Activated CD4-positive, alpha-beta T cell treated with anti-CD3 and anti-CD28 coated beads for 36 hours (primary cell): ENCODE results near the gene KAZN. TPM values are rescaled to one million over a fixed set of nuclear protein-coding genes. Genes with fewer than 3 reads are reported as not detected.

Source experiments
- ATAC-seq: fragments of 200-7000 bp; cut with Tn5 transposase; one replicate; pipeline ENCODE4 v1.10.0; 2021; ENCODE audit warnings: mild to moderate bottlenecking, moderate library complexity
- CTCF ChIA-PET: fragments of 350-600 bp; sonication (Branson Sonifier 250); formaldehyde crosslinking; loops from one replicate; lab custom pipeline; 2021; ENCODE audit warnings: antibody characterized with exemption; lab: Charles Lee
- POLR2A ChIA-PET: fragments of 350-600 bp; sonication (Branson Sonifier 250); formaldehyde crosslinking; loops from one replicate; lab custom pipeline; 2021; ENCODE audit warnings: antibody characterized with exemption, inconsistent platforms; lab: Charles Lee
- DNase-seq: peaks from one replicate; pipeline ENCODE4 v3.0.0-alpha.2; 2020
- H3K27ac Mint-ChIP-seq: one replicate; pipeline ENCODE4 v1.8.0; 2021; ENCODE audit warnings: mixed read lengths
- H3K27me3 Mint-ChIP-seq: one replicate; pipeline ENCODE4 v1.8.0; 2021; ENCODE audit warnings: mixed read lengths
- H3K36me3 Mint-ChIP-seq: one replicate; pipeline ENCODE4 v1.8.0; 2021; ENCODE audit warnings: low read depth, mixed read lengths
- H3K4me1 Mint-ChIP-seq: one replicate; pipeline ENCODE4 v1.8.0; 2021; ENCODE audit warnings: mixed read lengths
- H3K4me3 Mint-ChIP-seq: one replicate; pipeline ENCODE4 v1.8.0; 2021; ENCODE audit warnings: mild to moderate bottlenecking, moderate library complexity, mixed read lengths
- H3K9me3 Mint-ChIP-seq: one replicate; pipeline ENCODE4 v1.8.0; 2021; ENCODE audit warnings: low read depth, mixed read lengths
- intact Hi-C, 2 experiments: fragments of 100-400 bp; cut with DNase I in 1 of 2; cut with micrococcal nuclease in 1 of 2; formaldehyde crosslinking; loops; one replicate each; pipeline versions ENCODE4 v1.14.2 to v1.15.1; 2022 to 2024; cut with DNase I, micrococcal nuclease
- total RNA-seq, 2 experiments: library from RNA; stranded (reverse); gene quantifications; one replicate each; pipeline ENCODE4 v1.2.3, GENCODE V29; 2021

KAZN gene
- total RNA-seq, 2 experiments from 2014 or later, result 0.89 to 0.90 TPM

GRCh38 chr1:15011160-15011559 lies 412.7 kb downstream of the KAZN start:
- ATAC-seq, result no peak
- Mint-ChIP-seq H3K27me3 (no peaks in the 10 kb centered on the region), H3K27ac (no peak overlapping the region), H3K4me1 (no peaks in the 10 kb centered on the region), H3K9me3 (no peaks in the 10 kb centered on the region), H3K4me3 (no peak overlapping the region), H3K36me3 (no peaks in the 10 kb centered on the region)
- intact Hi-C loops, result no loop called here
- DNase-seq, result no peak
- ChIA-PET CTCF (interaction anchor here (0.5 to 0.9 kb wide), 2 partner anchors 15 to 16 kb away, joined by 3 to 4 read pairs; no protein-coding TSS in a partner anchor), POLR2A (no interaction called here)

GRCh38 chr1:15011661-15012060 lies 413.2 kb downstream of the KAZN start:
- POLR2A ChIA-PET, result interaction anchor here (0.6 kb wide), 1 partner anchor 26 kb away, joined by 3 read pairs; no protein-coding TSS in a partner anchor
- Mint-ChIP-seq H3K27ac (no peak overlapping the region), H3K4me1 (no peaks in the 10 kb centered on the region), H3K4me3 (no peak overlapping the region), H3K9me3 (no peaks in the 10 kb centered on the region), H3K27me3 (no peaks in the 10 kb centered on the region), H3K36me3 (no peaks in the 10 kb centered on the region)
- ATAC-seq, result no peak
- CTCF ChIA-PET, result interaction anchor here (0.6 kb wide), 1 partner anchor 307 kb away, joined by 3 read pairs; no protein-coding TSS in a partner anchor
- intact Hi-C loops, result no loop called here
- DNase-seq, result no peak

DNA sequence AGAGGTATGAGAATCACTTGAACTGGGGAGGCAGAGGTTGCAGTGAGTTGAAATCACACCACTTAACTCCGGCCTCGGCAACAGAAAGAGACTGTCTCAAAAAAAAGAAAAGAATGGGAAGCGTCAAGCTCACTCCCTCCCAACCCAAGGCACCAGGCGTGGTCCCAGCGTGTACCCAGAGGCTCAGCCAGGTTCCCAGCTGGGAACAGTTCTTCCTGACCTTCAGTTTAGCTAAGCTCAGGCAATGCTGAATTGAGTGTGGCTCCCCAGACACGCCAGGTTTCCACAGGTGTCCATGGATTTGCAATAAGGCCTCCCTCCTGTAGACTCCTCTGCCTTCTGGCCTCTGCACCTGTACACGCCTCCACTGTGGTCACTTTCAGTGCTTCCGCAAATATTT lies 414.3 kb downstream of the KAZN start:
- Mint-ChIP-seq H3K4me1 (no peaks in the 10 kb centered on the region), H3K27ac (no peak overlapping the region), H3K4me3 (no peak overlapping the region), H3K9me3 (no peaks in the 10 kb centered on the region), H3K36me3 (no peaks in the 10 kb centered on the region), H3K27me3 (no peaks in the 10 kb centered on the region)
- DNase-seq, result no peak
- intact Hi-C loops, result no loop called here
- ChIA-PET CTCF (interaction anchor here (0.8 to 1.0 kb wide), 2 partner anchors 14 to 1103 kb away, joined by 3 read pairs; no protein-coding TSS in a partner anchor), POLR2A (no interaction called here)
- ATAC-seq, result no peak

DNA sequence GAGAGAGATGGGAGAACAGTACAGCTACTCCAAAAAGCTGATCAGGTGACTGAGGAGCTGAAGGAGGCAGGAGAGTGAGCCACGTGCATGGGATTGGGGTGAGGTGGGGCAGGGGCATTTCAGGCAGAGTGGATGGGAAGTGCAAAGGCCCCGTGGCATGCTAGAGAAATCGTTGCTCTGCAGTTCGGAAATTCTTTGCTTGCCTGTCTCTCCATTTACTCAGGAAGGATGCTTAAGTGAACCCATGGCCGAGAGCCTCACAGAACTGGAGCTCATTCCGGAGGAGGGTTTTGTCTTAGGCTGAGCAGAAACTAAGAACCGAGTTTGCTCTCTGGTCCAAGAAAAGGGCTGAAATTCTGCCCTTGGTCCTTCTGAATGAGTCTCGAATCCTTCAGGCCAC lies 415.3 kb downstream of the KAZN start:
- ChIA-PET CTCF (interaction anchor here (0.8 to 1.0 kb wide), 2 partner anchors 13 to 1104 kb away, joined by 3 read pairs; no protein-coding TSS in a partner anchor), POLR2A (no interaction called here)

GRCh38 chr1:15014516-15014915 lies 416.0 kb downstream of the KAZN start:
- H3K4me3 Mint-ChIP-seq, result no peak overlapping the region
- ATAC-seq (no peak), DNase-seq (no peak)
- intact Hi-C loops, result no loop called here
- H3K4me1 Mint-ChIP-seq, result no peaks in the 10 kb centered on the region
- H3K36me3 Mint-ChIP-seq, result no peaks in the 10 kb centered on the region
- CTCF ChIA-PET, result no interaction called here
- no peaks in the 10 kb centered on the region for H3K9me3 Mint-ChIP-seq
- H3K27ac Mint-ChIP-seq, result no peak overlapping the region
- POLR2A ChIA-PET, result no interaction called here
- no peaks in the 10 kb centered on the region for H3K27me3 Mint-ChIP-seq

More for the DNA sequence above, 415.3 kb downstream of the KAZN start:
- ATAC-seq, result no peak
- intact Hi-C loops, result no loop called here
- no peak for DNase-seq
- Mint-ChIP-seq H3K4me3 (no peak overlapping the region), H3K27ac (no peak overlapping the region), H3K4me1 (no peaks in the 10 kb centered on the region), H3K9me3 (no peaks in the 10 kb centered on the region), H3K36me3 (no peaks in the 10 kb centered on the region), H3K27me3 (no peaks in the 10 kb centered on the region)

DNA sequence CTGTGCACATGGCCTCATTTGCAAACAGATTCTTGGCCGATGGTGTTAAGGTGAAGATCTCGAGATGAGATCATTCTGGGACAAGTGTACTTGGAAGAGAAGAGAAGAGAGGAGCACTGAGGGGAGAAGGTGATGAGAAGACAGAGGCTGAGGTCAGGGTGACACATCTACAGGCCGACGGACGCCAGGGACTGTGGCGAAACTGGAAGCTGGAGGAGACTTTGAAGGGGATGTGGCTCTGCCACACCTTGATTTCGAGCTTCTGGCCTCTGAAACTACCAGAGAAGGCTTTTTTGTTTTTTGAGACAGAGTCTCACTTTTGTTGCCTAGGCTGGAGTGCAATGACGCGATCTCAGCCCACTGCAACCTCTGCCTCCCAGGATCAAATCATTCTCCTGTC lies 417.5 kb downstream of the KAZN start:
- DNase-seq (no peak), ATAC-seq (no peak)
- Mint-ChIP-seq H3K27me3 (no peaks in the 10 kb centered on the region), H3K4me1 (no peaks in the 10 kb centered on the region), H3K27ac (no peak overlapping the region), H3K36me3 (no peaks in the 10 kb centered on the region), H3K9me3 (no peaks in the 10 kb centered on the region), H3K4me3 (no peak overlapping the region)
- CTCF ChIA-PET, result interaction anchor here (1.0 kb wide), 1 partner anchor 102 kb away, joined by 3 read pairs; no protein-coding TSS in a partner anchor
- POLR2A ChIA-PET, result interaction anchor here (0.6 kb wide), 1 partner anchor 263 kb away, joined by 3 read pairs; no protein-coding TSS in a partner anchor
- intact Hi-C loops, result no loop called here

DNA sequence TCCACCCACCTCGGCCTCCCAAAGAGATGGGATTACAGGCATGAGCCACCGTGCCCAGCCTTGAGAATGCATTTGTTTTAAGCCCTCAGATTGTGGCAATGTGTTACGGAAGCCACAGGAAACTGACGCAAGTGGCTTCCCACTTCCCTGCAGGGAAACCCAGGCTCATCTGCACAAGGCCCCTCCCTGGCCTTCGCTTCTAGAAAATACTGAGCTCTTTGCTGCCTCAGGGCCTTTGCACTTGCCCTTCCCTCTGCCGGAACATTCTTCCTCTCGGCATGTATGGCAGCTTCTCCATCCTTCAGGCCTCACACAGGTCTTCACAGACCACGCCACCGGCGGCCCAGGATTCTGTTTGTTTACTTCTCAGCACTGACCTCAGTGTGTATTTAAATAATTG lies 418.0 kb downstream of the KAZN start:
- Mint-ChIP-seq H3K4me3 (no peak overlapping the region), H3K27me3 (no peaks in the 10 kb centered on the region), H3K27ac (no peak overlapping the region), H3K36me3 (no peaks in the 10 kb centered on the region), H3K9me3 (no peaks in the 10 kb centered on the region), H3K4me1 (no peaks in the 10 kb centered on the region)
- ATAC-seq, result no peak
- ChIA-PET CTCF (no interaction called here), POLR2A (interaction anchor here (0.6 kb wide), 1 partner anchor 263 kb away, joined by 3 read pairs; no protein-coding TSS in a partner anchor)
- DNase-seq, result no peak
- intact Hi-C loops, result no loop called here

DNA sequence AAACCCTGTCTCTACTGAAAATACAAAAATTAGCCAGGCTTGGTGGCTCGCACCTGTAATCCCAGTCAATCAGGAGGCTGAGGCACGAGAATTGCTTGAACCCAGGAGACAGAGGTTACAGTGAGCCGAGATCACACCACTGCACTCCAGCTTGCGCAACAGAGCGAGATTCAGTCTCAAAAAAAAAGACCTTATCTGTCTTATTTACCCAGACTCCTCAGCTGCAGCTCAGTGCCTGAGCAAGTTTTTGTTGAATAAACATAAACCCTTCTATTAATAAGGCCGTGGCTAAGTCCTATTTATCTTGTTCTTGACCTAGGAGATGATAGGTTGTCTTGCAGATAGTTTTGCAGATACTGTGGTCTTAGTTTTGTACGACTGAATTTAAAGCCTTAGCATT lies 418.6 kb downstream of the KAZN start:
- CTCF ChIA-PET, result no interaction called here
- intact Hi-C loops, result no loop called here
- Mint-ChIP-seq H3K9me3 (no peaks in the 10 kb centered on the region), H3K27me3 (no peaks in the 10 kb centered on the region), H3K36me3 (no peaks in the 10 kb centered on the region), H3K4me3 (no peak overlapping the region), H3K4me1 (no peaks in the 10 kb centered on the region), H3K27ac (no peak overlapping the region)
- ATAC-seq, result no peak
- POLR2A ChIA-PET, result no interaction called here
- no peak for DNase-seq

GRCh38 chr1:15018767-15019166 lies 420.3 kb downstream of the KAZN start:
- H3K27me3 Mint-ChIP-seq, result no peaks in the 10 kb centered on the region
- H3K36me3 Mint-ChIP-seq, result no peaks in the 10 kb centered on the region
- H3K4me1 Mint-ChIP-seq, result no peaks in the 10 kb centered on the region
- no peak overlapping the region for H3K4me3 Mint-ChIP-seq
- ATAC-seq, result no peak
- intact Hi-C loops, result no loop called here
- no peaks in the 10 kb centered on the region for H3K9me3 Mint-ChIP-seq
- H3K27ac Mint-ChIP-seq, result no peak overlapping the region
- ChIA-PET CTCF (interaction anchor here (0.6 kb wide), 1 partner anchor 232 kb away, joined by 3 read pairs; no protein-coding TSS in a partner anchor), POLR2A (no interaction called here)
- no peak for DNase-seq

DNA sequence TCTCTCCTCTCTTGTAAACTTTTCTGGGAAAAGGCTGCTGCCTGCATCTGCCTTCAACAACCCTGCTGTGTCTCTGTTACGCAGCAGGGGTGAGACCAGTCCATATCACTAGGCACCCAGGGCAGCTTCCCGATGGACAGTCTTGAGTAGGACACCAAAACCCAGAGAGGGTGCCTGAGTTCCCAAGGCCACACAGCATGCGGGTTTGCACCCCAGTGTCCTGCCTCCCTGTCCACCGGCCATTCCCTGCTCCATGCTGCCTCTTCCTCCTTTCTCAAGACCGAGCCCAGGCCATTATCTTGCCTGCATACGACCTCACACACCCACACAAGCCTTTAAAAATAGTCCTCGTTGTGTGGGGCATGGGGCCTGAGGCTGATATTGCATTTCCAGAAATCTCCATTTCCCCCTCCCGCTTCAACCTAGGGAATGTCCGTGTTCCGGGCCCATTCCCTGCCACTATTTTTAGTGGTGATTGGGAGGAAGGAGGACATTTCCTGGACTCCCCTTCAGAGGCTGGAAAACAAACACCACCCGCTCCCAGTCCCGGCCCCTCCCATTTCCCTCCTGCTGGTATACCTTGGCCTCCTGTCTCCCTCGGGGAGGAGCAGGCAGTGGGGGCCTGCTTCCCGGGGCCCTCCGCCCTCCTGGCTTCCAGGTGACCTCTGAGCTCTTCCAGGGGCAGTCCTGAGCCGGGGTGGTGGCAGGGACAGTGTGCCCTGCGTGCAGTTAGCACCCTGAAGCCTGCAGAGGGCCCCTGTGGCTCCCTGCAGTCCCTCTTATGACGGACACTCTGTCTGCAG lies 422.7 kb downstream of the KAZN start:
- POLR2A ChIA-PET, result no interaction called here
- no peak overlapping the region for H3K4me3 Mint-ChIP-seq
- intact Hi-C loops, result loop anchor here in 1 of 2 experiments (10.0 kb wide), 1 partner anchor 926 kb away; no protein-coding TSS in a partner anchor

DNA sequence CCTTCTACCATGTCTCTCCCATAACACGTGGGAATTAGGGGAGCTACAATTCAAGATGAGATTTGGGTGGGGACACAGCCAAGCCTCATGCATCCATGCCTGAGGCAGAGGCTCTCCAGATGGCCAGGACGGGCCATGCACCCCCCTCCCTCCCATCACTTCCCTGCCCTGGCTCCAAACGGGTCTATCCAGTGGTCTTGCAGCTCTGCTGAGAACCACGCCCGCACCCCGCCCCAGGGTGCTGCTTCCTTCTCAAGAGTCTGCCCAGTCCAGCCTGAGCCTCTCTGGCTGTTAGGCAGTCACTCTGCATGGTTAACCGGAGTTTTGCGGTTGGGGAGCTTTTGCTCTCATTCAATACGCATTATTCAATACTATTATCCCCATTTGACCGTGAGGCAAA lies 423.6 kb downstream of the KAZN start:
- Mint-ChIP-seq H3K27me3 (no peaks in the 10 kb centered on the region), H3K4me1 (no peaks in the 10 kb centered on the region), H3K9me3 (no peaks in the 10 kb centered on the region), H3K36me3 (no peaks in the 10 kb centered on the region), H3K4me3 (no peak overlapping the region), H3K27ac (no peak overlapping the region)
- intact Hi-C loops, result loop anchor here in 1 of 2 experiments (10.0 kb wide), 1 partner anchor 927 kb away; no protein-coding TSS in a partner anchor
- ChIA-PET POLR2A (no interaction called here), CTCF (no interaction called here)
- DNase-seq (no peak), ATAC-seq (no peak)

More for the DNA sequence above, 422.7 kb downstream of the KAZN start:
- DNase-seq (no peak), ATAC-seq (no peak)
- Mint-ChIP-seq H3K27ac (no peak overlapping the region), H3K36me3 (no peaks in the 10 kb centered on the region), H3K27me3 (no peaks in the 10 kb centered on the region), H3K9me3 (no peaks in the 10 kb centered on the region), H3K4me1 (no peaks in the 10 kb centered on the region)
- CTCF ChIA-PET, result no interaction called here
